ENCODE measurements around the gene BACH2. TPM values are rescaled to one million over a fixed set of nuclear protein-coding genes. Genes with fewer than 3 reads are reported as not detected.
"Not testable (repeated sequence)": the region's sequence is repeated elsewhere in the genome, so short reads cannot be mapped to it uniquely, and the experiment has no call there.

BACH2 gene
- polyA plus RNA-seq, 1 of the 3 experiments (the other 2 are of a cell fraction) = 0.46 TPM

DNA sequence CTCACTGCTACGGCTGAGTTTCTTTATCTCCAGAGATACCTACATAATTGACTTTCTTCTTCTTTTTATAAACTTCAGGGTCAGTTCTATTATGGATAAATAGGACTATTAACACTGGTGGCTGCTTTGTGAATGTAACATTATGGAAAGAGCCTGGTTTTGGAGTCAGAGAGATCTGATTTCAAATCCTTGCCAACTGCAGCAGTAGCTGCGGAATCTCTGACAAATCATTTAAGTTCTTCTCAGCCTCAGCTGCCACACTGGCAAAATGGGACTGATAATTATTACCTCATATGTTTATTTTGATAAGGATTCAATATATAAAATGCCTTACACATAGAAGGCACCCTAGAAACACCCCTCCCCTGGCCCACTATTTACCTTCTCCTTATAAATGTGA is 160.5 kb downstream of the BACH2 start:
- Histone ChIP-seq H3F3A (replicated peaks; ENCODE audit: insufficient read depth) (peaks cover 6% of the 10 kb centered on the region), H4K20me1 (ENCODE audit: insufficient read depth) (no peaks in the 10 kb centered on the region), H3K9ac (no peak overlapping the region; the same call in 1 of the 2 replicates), H3K9me3 (no peaks in the 10 kb centered on the region), H3K4me1 (ENCODE audit: control insufficient read depth in 1 of 2, insufficient read depth in 2 of 2, low read depth in 1 of 2, low read length in 1 of 2) (peaks cover 0 to 28% of the 10 kb centered on the region in 2 experiments), H3K79me2 (ENCODE audit: insufficient read depth) (no peaks in the 10 kb centered on the region), H3K27me3 (ENCODE audit: insufficient read depth) (no peaks in the 10 kb centered on the region), H3K9me2 (no peaks in the 10 kb centered on the region), H3K36me3 (replicated peaks in 1 of 2; ENCODE audit: control insufficient read depth in 1 of 2, insufficient read depth in 2 of 2, low read length in 1 of 2) (no peaks in the 10 kb centered on the region), H3K4me3 (ENCODE audit: low read depth in 2 of 2, low read length in 1 of 2) (no peak overlapping the region), H3K27ac (ENCODE audit: low read depth in 2 of 2, low read length in 1 of 2) (peak overlapping the region in 1 of 2 experiments; percentile 45; a peak in 3 of 4 replicates), H3K4me2 (peak overlapping the region; percentile 65), H2AFZ (ENCODE audit: low read depth) (no peak overlapping the region)
- DNase-seq = no peak
- TF ChIP-seq FOSL2 (IDR thresholded peaks at IDR 0.05; ENCODE audit: borderline replicate concordance, low read depth) = no peak
- TF ChIP-seq, protein P1, sequence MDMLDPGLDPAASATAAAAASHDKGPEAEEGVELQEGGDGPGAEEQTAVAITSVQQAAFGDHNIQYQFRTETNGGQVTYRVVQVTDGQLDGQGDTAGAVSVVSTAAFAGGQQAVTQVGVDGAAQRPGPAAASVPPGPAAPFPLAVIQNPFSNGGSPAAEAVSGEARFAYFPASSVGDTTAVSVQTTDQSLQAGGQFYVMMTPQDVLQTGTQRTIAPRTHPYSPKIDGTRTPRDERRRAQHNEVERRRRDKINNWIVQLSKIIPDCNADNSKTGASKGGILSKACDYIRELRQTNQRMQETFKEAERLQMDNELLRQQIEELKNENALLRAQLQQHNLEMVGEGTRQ (IDR thresholded peaks at IDR 0.05; ENCODE audit: borderline replicate concordance, low read depth, low read length) = no peak
- TF ChIP-seq RFX5 (IDR thresholded peaks at IDR 0.05; ENCODE audit: low read length) = no peak
- TF ChIP-seq RCOR1 (IDR thresholded peaks at IDR 0.05; ENCODE audit: low read length) = no peak
- no peak for TF ChIP-seq MEF2A (IDR thresholded peaks at IDR 0.05; ENCODE audit: borderline replicate concordance, low read depth)
- CTCF ChIA-PET = interaction anchor here (1.0 kb wide), 1 partner anchor 18 kb away, joined by 3 read pairs; no protein-coding TSS in a partner anchor
- POLR2A ChIA-PET = no interaction called here
- 89% methylated on average over 2 of the region's 2 CpGs for WGBS (ENCODE audit: low lambda C conversion rate)

DNA sequence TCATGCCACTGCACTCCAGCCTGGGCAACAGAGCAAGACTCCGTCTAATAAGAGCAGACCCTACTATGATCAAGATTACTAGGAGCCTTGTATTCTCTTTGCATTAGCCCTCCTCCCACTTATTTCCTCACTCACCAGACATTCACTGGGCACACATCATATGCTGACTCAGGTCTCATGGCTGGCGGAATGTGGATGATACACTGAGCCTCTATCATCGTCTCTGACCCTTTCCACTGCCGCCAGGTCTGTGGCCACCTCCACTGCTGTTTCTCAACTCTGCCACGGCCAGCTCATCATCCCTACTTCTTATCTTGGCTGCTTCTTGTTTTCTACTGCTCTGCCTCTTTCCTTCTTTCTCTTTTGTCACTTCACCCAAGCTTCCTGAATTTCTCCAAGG is 161.0 kb downstream of the BACH2 start:
- ChIA-PET CTCF (interaction anchor here (1.4 kb wide), 1 partner anchor 23 kb away, joined by 4 read pairs; no protein-coding TSS in a partner anchor), POLR2A (no interaction called here)
- no peaks in the 10 kb centered on the region for H3K9me3 ChIP-seq
- peaks cover 6% of the 10 kb centered on the region for H3F3A ChIP-seq (replicated peaks; ENCODE audit: insufficient read depth)
- TF ChIP-seq SMC3 (IDR thresholded peaks at IDR 0.05; ENCODE audit: low read depth, low read length) (no peak), RXRA (IDR thresholded peaks at IDR 0.05; ENCODE audit: borderline replicate concordance, low read depth) (no peak), ELF1 (IDR thresholded peaks at IDR 0.05) (no peak), GATA2 (CRISPR knock-in tag; IDR thresholded peaks at IDR 0.05) (no peak), TCF12 (IDR thresholded peaks at IDR 0.05) (peak; percentile 76), JUND (IDR thresholded peaks at IDR 0.05) (peak; percentile 37; the same call in 1 of the 2 replicates), FOSL2 (IDR thresholded peaks at IDR 0.05; ENCODE audit: borderline replicate concordance, low read depth) (peak; percentile 60), EP300 (IDR thresholded peaks at IDR 0.05; ENCODE audit: borderline replicate concordance in 1 of 2, low read depth in 1 of 2, low read length in 1 of 2) (peak in 1 of 2 experiments; percentile 59; a peak in 1 of 4 replicates), NFIC (IDR thresholded peaks at IDR 0.05; ENCODE audit: borderline replicate concordance) (peak; percentile 36; the same call in 1 of the 2 replicates), MXI1 (IDR thresholded peaks at IDR 0.05; ENCODE audit: low read depth, low read length) (no peak)
- TF ChIP-seq, protein P2, sequence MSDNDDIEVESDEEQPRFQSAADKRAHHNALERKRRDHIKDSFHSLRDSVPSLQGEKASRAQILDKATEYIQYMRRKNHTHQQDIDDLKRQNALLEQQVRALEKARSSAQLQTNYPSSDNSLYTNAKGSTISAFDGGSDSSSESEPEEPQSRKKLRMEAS (IDR thresholded peaks at IDR 0.05; ENCODE audit: low read depth) = peak; percentile 49; the same call in 1 of the 2 replicates
- TF ChIP-seq, protein P3, sequence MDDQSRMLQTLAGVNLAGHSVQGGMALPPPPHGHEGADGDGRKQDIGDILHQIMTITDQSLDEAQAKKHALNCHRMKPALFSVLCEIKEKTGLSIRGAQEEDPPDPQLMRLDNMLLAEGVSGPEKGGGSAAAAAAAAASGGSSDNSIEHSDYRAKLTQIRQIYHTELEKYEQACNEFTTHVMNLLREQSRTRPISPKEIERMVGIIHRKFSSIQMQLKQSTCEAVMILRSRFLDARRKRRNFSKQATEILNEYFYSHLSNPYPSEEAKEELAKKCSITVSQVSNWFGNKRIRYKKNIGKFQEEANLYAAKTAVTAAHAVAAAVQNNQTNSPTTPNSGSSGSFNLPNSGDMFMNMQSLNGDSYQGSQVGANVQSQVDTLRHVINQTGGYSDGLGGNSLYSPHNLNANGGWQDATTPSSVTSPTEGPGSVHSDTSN (IDR thresholded peaks at IDR 0.05) = peak; percentile 35; the same call in 1 of the 2 replicates
- H3K4me1 ChIP-seq (ENCODE audit: control insufficient read depth in 1 of 2, insufficient read depth in 2 of 2, low read depth in 1 of 2, low read length in 1 of 2) = peaks cover 0 to 28% of the 10 kb centered on the region in 2 experiments
- H3K4me2 ChIP-seq = peak overlapping the region; percentile 65
- no peak for DNase-seq
- peak overlapping the region in 1 of 2 experiments; percentile 45; a peak in 2 of 4 replicates for H3K27ac ChIP-seq (ENCODE audit: low read depth in 2 of 2, low read length in 1 of 2)
- no peaks in the 10 kb centered on the region for H3K9me2 ChIP-seq
- H2AFZ ChIP-seq (ENCODE audit: low read depth) = no peak overlapping the region
- 58% methylated on average over 5 of the region's 5 CpGs for WGBS (ENCODE audit: low lambda C conversion rate)
- H3K9ac ChIP-seq = no peak overlapping the region; the same call in 1 of the 2 replicates
- no peaks in the 10 kb centered on the region for H3K36me3 ChIP-seq (replicated peaks in 1 of 2; ENCODE audit: control insufficient read depth in 1 of 2, insufficient read depth in 2 of 2, low read length in 1 of 2)
- no peaks in the 10 kb centered on the region for H3K79me2 ChIP-seq (ENCODE audit: insufficient read depth)
- no peak overlapping the region for H3K4me3 ChIP-seq (ENCODE audit: low read depth in 2 of 2, low read length in 1 of 2)
- no peaks in the 10 kb centered on the region for H3K27me3 ChIP-seq (ENCODE audit: insufficient read depth)
- H4K20me1 ChIP-seq (ENCODE audit: insufficient read depth) = no peaks in the 10 kb centered on the region

DNA sequence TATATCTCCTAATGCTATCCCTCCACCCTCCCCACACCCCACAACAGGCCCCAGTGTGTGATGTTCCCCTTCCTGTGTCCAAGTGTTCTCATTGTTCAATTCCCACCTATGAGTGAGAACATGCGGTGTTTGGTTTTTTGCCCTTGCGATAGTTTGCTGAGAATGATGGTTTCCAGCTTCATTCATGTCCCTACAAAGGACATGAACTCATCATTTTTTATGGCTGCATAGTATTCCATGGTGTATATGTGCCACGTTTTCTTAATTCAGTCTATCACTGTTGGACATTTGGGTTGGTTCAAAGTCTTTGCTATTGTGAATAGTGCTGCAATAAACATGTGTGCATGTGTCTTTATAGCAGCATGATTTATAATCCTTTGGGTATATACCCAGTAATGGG is 163.0 kb downstream of the BACH2 start:
- H4K20me1 ChIP-seq (ENCODE audit: insufficient read depth); H3K36me3 ChIP-seq (replicated peaks in 1 of 2; ENCODE audit: control insufficient read depth in 1 of 2, insufficient read depth in 2 of 2, low read length in 1 of 2); H3K4me3 ChIP-seq (ENCODE audit: low read depth in 2 of 2, low read length in 1 of 2); DNase-seq; POLR2A ChIA-PET; H3K9me3 ChIP-seq; H3K9ac ChIP-seq; H3K27me3 ChIP-seq (ENCODE audit: insufficient read depth); CTCF ChIA-PET; H2AFZ ChIP-seq (ENCODE audit: low read depth); H3K79me2 ChIP-seq (ENCODE audit: insufficient read depth); H3K9me2 ChIP-seq; H3K27ac ChIP-seq (ENCODE audit: low read depth in 2 of 2, low read length in 1 of 2); H3K4me2 ChIP-seq; H3F3A ChIP-seq (replicated peaks; ENCODE audit: insufficient read depth): not testable (repeated sequence)
- WGBS (ENCODE audit: low lambda C conversion rate) = 81% methylated on average over 3 of the region's 3 CpGs
- H3K4me1 ChIP-seq (ENCODE audit: control insufficient read depth in 1 of 2, insufficient read depth in 2 of 2, low read depth in 1 of 2, low read length in 1 of 2) = peaks cover 0 to 28% of the 10 kb centered on the region in 2 experiments

Measured in SK-N-SH (cell line).